Pancreas (tissue), 10 donors: Measurements from ENCODE around the gene ELMO2. TPM values are rescaled to one million over a fixed set of nuclear protein-coding genes. Genes with fewer than 3 reads are reported as not detected.

ENCODE experiments used
- ATAC-seq, 4 donors: fragments of 200-7000 bp; cut with Tn5 transposase; one replicate each; pipeline versions ENCODE4 v1.8.0 to v1.9.1; 2020; ENCODE audit warnings: mild to moderate bottlenecking in 4 of 4, moderate library complexity in 4 of 4
- DNase-seq, 6 donors: peaks; one replicate each; pipeline ENCODE4 v3.0.0-alpha.2; 2020
- FAIRE-seq: peaks from 2 replicates; lab custom pipeline; 2012; peaks lifted over from hg19 to GRCh38; lab: Jason Lieb, UNC
- H3K27ac ChIP-seq, 4 donors: fragments of 200-600 bp; sonication (generic); 1 replicate in 3 of 4; 2 replicates in 1 of 4; pipeline versions ENCODE4 v1.5.0 to v1.8.0; 2020
- H3K27me3 ChIP-seq, 4 donors: fragments of 200-600 bp; one replicate each; pipeline ENCODE4 v1.8.0; 2021
- H3K36me3 ChIP-seq, 3 donors: fragments of 200-600 bp; sonication (generic) in 1 of 3; one replicate each; pipeline versions ENCODE4 v1.5.0 to v1.8.0; 2020 to 2021
- H3K4me1 ChIP-seq, 3 donors: fragments of 200-600 bp; one replicate each; pipeline ENCODE4 v1.8.0; 2021
- H3K4me3 ChIP-seq, 4 donors: fragments of 200-600 bp; sonication (generic) in 2 of 4; one replicate each; pipeline versions ENCODE4 v1.5.0 to v1.8.0; 2020 to 2021
- H3K9me3 ChIP-seq, 4 donors: fragments of 200-600 bp; one replicate each; pipeline ENCODE4 v1.8.0; 2021
- WGBS, 2 donors: extraction: QIAGEN DNeasy Blood & Tissue Kit; methylation state at CpG; one replicate each; pipeline ENCODE4 v1.1.7; 2013; 5-methylcytosine and 5-hydroxymethylcytosine counted together
- intact Hi-C, 3 donors: fragments of 100-400 bp; cut with DNase I; formaldehyde crosslinking; loops; one replicate each; pipeline versions ENCODE4 v1.11.1 to v1.14.2; 2022
- polyA plus RNA-seq, 2 donors: library from polyadenylated mRNA; stranded (reverse); fragments of 200-250 nt; gene quantifications; one replicate each; pipeline ENCODE4 v1.2.3, GENCODE V29; 2013
- total RNA-seq, 6 donors: library from RNA; stranded (reverse); fragmentation: NEBNext Ultra II Directional in 4 of 6; extraction: Animal tissue kit (Norgen Biotek cat#: 25700) in 4 of 6; gene quantifications; one replicate each; pipeline versions ENCODE4 v1.2.1 to v1.2.4, GENCODE V29; 2021 to 2023
- TF ChIP-seq, protein P1 (sequence below), 4 donors: fragments of 200-600 bp; sonication (generic) in 3 of 4; IDR thresholded peaks; one replicate each; pipeline versions ENCODE4 v1.5.0 to v1.8.0; 2021; ENCODE audit warnings: antibody characterized with exemption in 4 of 4
- donor health status: healthy with polysubstance abuse.
- donor health status: DM: no; HTN: no; CAD: no; lungs with moderate emphysema.
- donor health status: DM: no; HTN: no; CAD: no.
- donor health status: control.
- donor health status: control.
- donor health status: Bipolar disorder and iron deficiency.
- donor health status: DM: yes; HTN: yes; CAD: no.
- donor health status: DM: no; HTN: no; CAD: no.
- donor health status: DM: no; HTN: no; CAD: no.
- donor health status: DM: yes; HTN: yes; CAD: no.

ELMO2 gene
- total and polyA plus RNA-seq, 8 donors, result 16.7 to 32.6 (median 27.7) TPM

DNA sequence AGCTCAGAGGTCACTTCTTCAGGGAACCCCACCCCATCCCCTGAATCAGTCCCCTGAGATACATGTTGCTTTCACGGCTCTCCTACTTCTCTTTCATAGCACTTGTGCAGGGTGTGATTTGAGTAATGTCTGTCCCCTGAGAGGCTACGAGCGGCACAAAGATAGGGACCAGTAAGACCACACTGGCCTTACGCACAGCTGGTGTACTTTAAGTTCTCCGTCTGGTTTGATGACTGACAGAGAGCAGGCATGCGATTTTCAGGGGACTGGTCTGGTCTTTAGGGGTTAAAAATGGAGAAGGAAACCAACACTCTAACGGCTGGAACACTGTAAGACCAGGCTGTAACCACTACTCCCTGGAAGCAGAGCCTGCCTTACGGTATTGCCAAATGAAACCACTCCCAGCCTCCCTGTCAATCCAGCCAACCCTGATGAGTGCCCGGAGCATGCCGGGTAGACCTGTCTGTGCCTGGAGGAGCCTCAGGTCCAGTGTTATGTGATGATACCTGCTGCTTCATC lies 47.1 kb downstream of the ELMO2 start:
- H3K9me3 ChIP-seq, result no peaks in the 10 kb centered on the region
- WGBS, 2 donors, result 57 to 63% methylated on average over 10 of the region's 10 CpGs
- FAIRE-seq (no peak), ATAC-seq (no peak), DNase-seq (no peak)
- H3K27me3 ChIP-seq, result no peaks in the 10 kb centered on the region
- intact Hi-C loops, result no loop called here
- TF ChIP-seq, protein P1, sequence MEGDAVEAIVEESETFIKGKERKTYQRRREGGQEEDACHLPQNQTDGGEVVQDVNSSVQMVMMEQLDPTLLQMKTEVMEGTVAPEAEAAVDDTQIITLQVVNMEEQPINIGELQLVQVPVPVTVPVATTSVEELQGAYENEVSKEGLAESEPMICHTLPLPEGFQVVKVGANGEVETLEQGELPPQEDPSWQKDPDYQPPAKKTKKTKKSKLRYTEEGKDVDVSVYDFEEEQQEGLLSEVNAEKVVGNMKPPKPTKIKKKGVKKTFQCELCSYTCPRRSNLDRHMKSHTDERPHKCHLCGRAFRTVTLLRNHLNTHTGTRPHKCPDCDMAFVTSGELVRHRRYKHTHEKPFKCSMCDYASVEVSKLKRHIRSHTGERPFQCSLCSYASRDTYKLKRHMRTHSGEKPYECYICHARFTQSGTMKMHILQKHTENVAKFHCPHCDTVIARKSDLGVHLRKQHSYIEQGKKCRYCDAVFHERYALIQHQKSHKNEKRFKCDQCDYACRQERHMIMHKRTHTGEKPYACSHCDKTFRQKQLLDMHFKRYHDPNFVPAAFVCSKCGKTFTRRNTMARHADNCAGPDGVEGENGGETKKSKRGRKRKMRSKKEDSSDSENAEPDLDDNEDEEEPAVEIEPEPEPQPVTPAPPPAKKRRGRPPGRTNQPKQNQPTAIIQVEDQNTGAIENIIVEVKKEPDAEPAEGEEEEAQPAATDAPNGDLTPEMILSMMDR (IDR thresholded peaks at IDR 0.05), result no peak
- no peak overlapping the region for H3K27ac ChIP-seq
- peaks cover 3 to 15% (median 8%) of the 10 kb centered on the region in 3 donors for H3K4me1 ChIP-seq
- H3K36me3 ChIP-seq, result peaks cover 0 to 10% (median 0%) of the 10 kb centered on the region in 3 donors
- no peak overlapping the region for H3K4me3 ChIP-seq

DNA sequence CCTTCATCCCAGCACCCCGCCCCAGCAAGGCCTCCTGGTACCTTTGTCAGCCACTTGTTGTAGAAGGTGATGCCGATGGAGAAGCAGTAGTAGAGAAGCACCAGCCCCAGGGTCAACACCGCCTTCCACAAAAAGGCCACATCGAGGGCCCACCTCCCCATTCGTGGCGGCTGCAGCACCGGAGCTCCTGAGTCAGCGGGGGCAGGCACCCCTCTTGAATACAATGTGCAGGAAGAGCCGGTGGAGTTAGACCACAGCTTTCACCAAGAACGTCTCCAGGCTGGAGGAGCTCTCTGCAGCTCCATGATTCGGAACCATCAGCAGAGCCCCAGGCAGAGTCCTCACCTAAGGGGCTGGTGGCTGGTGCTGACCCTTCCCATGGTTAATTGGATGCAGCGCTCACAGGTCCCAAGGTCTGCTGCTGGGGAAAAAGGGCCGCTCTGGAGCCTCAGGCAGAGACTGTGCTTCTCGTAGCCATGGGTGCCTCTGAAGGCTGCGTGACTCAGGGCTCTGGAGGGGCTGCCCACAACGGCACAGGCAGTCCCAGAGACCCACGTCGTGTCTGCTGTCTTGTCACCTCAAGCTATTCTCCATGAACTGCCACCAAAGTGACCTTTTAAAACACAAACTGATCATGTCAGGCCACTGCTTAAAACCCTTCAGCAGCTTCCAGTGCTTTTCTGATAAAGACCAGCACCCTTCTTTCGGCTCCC lies 47.9 kb downstream of the ELMO2 start:
- Histone ChIP-seq H3K27me3 (no peaks in the 10 kb centered on the region), H3K4me3 (no peak overlapping the region), H3K36me3 (peaks cover 0 to 13% (median 0%) of the 10 kb centered on the region in 3 donors), H3K9me3 (no peaks in the 10 kb centered on the region), H3K4me1 (peaks cover 3 to 13% (median 8%) of the 10 kb centered on the region in 3 donors), H3K27ac (no peak overlapping the region)
- TF ChIP-seq, protein P1 (IDR thresholded peaks at IDR 0.05), result no peak
- ATAC-seq (no peak), FAIRE-seq (no peak), DNase-seq (no peak)
- 88 to 93% methylated on average over 19 of the region's 19 CpGs for WGBS, 2 donors
- intact Hi-C loops, result no loop called here

DNA sequence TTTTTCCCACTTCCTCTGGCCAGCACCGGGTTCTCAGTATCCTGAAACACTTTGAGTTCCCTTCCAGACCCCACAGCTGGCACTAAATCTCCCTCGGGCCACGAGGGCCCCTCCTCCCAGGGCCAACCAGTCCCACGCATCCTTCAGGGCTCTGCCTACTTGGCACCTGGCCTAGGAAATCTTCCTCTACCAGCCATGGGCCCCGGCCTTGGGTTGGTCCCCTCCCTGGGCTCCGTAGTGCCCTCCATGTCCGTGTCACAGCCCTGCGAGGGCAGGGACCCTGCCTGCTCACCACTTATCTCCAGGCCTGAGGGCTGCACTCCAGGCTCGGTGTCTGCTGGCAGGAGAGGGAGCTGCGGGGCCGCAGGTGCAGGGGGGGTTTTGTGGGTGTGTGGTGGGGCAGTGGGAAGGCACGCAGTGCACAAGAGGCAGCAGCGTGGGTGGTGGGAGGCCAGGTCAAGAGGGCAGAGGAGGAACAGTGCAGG lies 49.3 kb downstream of the ELMO2 start:
- TF ChIP-seq, protein P1 (IDR thresholded peaks at IDR 0.05), result no peak
- Histone ChIP-seq H3K9me3 (no peaks in the 10 kb centered on the region), H3K4me3 (no peak overlapping the region), H3K27ac (no peak overlapping the region), H3K27me3 (no peaks in the 10 kb centered on the region), H3K36me3 (peaks cover 0 to 13% (median 0%) of the 10 kb centered on the region in 3 donors), H3K4me1 (peaks cover 2 to 7% (median 3%) of the 10 kb centered on the region in 3 donors)
- intact Hi-C loops, result no loop called here
- WGBS, 2 donors, result 11 to 12% methylated on average over 13 of the region's 13 CpGs
- ATAC-seq, result peak; percentile 31 to 73 (median 52)
- DNase-seq, result no peak
- no peak for FAIRE-seq

DNA sequence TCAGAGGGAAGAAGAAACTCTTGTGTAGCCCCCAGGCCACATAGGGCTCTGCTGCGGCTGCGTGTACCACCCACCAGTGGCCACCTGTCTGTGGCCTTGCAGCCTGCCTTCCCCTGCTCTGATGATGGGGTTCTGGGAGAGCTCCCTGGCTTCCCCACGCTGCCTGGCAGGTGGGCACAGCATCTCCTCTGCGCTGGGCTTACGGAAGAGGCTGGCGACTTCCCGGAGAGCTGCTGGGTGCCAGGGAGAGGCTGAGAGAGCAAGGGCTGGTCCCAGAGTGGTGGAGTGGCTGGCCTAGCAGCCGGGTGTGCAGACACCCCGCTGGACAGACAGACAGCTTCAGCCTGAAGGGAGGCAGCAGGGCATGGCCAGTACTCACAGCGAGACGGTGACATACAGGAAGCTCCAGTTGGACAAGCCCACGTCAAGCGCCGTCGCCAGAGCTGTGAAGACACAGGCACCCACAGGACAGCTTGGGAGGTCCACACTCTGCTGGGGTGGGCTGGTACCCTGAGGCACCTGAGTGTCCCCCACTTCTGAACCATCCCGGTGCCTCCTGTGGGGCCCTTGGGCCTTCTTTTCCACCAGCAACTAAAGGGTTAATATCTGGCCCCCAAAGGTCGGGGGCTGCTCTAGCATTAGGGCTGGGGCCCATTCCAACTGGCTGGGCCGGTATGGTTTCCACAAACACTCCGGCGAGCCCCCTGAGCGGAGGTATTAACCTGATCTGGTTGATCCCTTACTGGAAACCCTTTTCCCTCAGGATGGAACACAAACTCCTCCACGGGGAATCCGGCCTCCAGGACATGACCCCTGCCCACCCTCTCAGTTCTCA lies 50.0 kb downstream of the ELMO2 start:
- Histone ChIP-seq H3K4me3 (no peak overlapping the region), H3K9me3 (no peaks in the 10 kb centered on the region), H3K27ac (no peak overlapping the region), H3K36me3 (peaks cover 0 to 15% (median 3%) of the 10 kb centered on the region in 3 donors), H3K27me3 (no peaks in the 10 kb centered on the region), H3K4me1 (peaks cover 0 to 4% (median 3%) of the 10 kb centered on the region in 3 donors)
- ATAC-seq, result peak in 1 of 4 donors; percentile 11
- TF ChIP-seq, protein P1 (IDR thresholded peaks at IDR 0.05), result no peak
- 70 to 75% methylated on average over 23 of the region's 23 CpGs for WGBS, 2 donors
- intact Hi-C loops, result no loop called here
- FAIRE-seq, result no peak
- DNase-seq, result no peak
